Activated naive CD8-positive, alpha-beta T cell treated with anti-CD3 and anti-CD28 coated beads, Interleukin-2, amount 50 U/mL, for 24 hours (primary cell): ENCODE data around the gene MAP3K5.
A peak's percentile ranks its signal among the peaks of the same experiment; 100 is the strongest.

Experiments
- ATAC-seq: fragments of 150-1000 bp; cut with Tn5 transposase; one replicate; pipeline ENCODE4 v1.10.0; 2021
- DNase-seq: peaks from one replicate; pipeline ENCODE4 v3.0.0; 2021
- H3K27ac Mint-ChIP-seq: one replicate; pipeline ENCODE4 v1.8.0; 2021; ENCODE audit warnings: mild to moderate bottlenecking, mixed read lengths
- H3K27me3 Mint-ChIP-seq: one replicate; pipeline ENCODE4 v1.8.0; 2021; ENCODE audit warnings: mixed read lengths
- H3K36me3 Mint-ChIP-seq: one replicate; pipeline ENCODE4 v1.8.0; 2021; ENCODE audit warnings: low read depth, mixed read lengths
- H3K4me1 Mint-ChIP-seq: one replicate; pipeline ENCODE4 v1.8.0; 2021; ENCODE audit warnings: mixed read lengths
- H3K4me3 Mint-ChIP-seq: one replicate; pipeline ENCODE4 v1.8.0; 2021; ENCODE audit warnings: mild to moderate bottlenecking, moderate library complexity, mixed read lengths
- H3K9me3 Mint-ChIP-seq: one replicate; pipeline ENCODE4 v1.8.0; 2021; ENCODE audit warnings: mixed read lengths

The MAP3K5 gene

DNA sequence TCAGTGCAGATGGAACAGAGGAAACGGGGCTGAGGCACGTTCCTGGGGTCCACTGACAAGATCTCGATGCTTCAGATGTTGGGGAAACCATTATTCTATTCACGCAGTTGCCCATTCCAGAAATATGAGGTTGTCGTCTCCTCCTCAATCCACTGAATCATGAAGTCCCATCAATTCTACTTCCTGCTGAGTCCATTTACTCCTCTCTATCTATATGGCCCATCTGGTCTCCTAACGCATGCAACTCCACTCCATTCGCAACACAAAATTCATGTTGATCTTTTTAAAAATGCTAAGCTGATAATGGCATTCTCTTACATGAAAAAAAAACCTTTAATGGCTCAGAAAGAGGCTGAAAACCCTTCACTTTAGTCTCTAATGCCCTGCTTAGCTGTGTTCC, 37.5 kb downstream of the MAP3K5 start:
- Mint-ChIP-seq H3K4me1 (peaks cover 62% of the 10 kb centered on the region), H3K9me3 (no peaks in the 10 kb centered on the region), H3K36me3 (no peaks in the 10 kb centered on the region), H3K4me3 (no peak overlapping the region), H3K27ac (no peak overlapping the region), H3K27me3 (no peaks in the 10 kb centered on the region)
- DNase-seq, result no peak
- no peak for ATAC-seq

- ATAC-seq, result peak; percentile 85
Measured at GRCh38 chr6:136753624-136754023, 38.7 kb downstream of the MAP3K5 start.

DNA sequence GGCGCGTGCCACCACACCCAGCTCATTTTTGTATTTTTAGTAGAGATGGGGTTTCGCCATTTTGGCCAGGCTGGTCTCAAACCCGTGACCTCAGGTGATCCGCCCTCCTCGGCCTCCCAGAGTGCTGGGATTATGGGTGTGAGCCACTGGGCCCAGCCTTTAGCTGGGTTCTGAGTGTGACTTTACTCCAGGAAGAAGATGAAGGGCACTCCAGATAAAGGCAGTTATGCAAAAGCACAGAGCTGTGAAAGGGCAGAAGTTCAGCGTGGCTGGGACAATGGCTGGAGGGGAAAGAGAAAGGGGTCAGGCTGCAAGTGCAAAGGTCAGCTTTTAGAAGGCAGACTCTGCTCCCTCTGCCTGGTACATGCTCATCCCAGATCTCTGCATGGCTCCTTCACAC, 39.7 kb downstream of the MAP3K5 start:
- no peaks in the 10 kb centered on the region for H3K36me3 Mint-ChIP-seq
- H3K4me3 Mint-ChIP-seq, result peak overlapping the region; percentile 55
- no peak for DNase-seq
- no peaks in the 10 kb centered on the region for H3K27me3 Mint-ChIP-seq
- H3K27ac Mint-ChIP-seq, result peak overlapping the region; percentile 25
- H3K9me3 Mint-ChIP-seq, result no peaks in the 10 kb centered on the region
- peaks cover 67% of the 10 kb centered on the region for H3K4me1 Mint-ChIP-seq
- ATAC-seq, result no peak

More at GRCh38 chr6:136753624-136754023, 38.7 kb downstream of the MAP3K5 start:
- DNase-seq, result peak; percentile 34
- H3K9me3 Mint-ChIP-seq, result no peaks in the 10 kb centered on the region
- H3K4me1 Mint-ChIP-seq, result peaks cover 67% of the 10 kb centered on the region
- H3K27ac Mint-ChIP-seq, result peak overlapping the region; percentile 66
- H3K4me3 Mint-ChIP-seq, result peak overlapping the region; percentile 2
- H3K27me3 Mint-ChIP-seq, result no peaks in the 10 kb centered on the region
- H3K36me3 Mint-ChIP-seq, result no peaks in the 10 kb centered on the region

DNA sequence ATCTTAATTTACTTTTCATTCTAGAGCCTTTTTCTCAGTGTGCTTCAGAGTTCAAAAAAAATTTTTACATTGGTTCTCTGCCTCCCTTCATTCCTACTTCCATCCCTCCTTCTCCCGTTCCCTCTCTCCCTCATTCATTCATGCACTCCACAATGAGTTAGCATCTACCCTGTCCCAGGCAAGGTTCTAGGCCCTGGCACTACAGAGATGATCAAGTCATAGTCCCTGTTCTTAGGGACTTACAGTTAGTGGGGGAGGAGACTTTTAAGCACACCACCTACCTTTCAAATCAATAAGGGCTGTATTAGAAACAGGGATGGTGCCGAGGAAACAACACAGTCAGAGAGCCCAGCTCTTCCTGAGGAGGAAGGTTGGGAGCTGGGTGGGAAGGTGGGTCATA, 40.3 kb downstream of the MAP3K5 start:
- Mint-ChIP-seq H3K27ac (peak overlapping the region; percentile 73), H3K9me3 (no peaks in the 10 kb centered on the region), H3K36me3 (no peaks in the 10 kb centered on the region), H3K4me3 (peak overlapping the region; percentile 67), H3K4me1 (peaks cover 64% of the 10 kb centered on the region), H3K27me3 (no peaks in the 10 kb centered on the region)
- ATAC-seq (no peak), DNase-seq (no peak)

DNA sequence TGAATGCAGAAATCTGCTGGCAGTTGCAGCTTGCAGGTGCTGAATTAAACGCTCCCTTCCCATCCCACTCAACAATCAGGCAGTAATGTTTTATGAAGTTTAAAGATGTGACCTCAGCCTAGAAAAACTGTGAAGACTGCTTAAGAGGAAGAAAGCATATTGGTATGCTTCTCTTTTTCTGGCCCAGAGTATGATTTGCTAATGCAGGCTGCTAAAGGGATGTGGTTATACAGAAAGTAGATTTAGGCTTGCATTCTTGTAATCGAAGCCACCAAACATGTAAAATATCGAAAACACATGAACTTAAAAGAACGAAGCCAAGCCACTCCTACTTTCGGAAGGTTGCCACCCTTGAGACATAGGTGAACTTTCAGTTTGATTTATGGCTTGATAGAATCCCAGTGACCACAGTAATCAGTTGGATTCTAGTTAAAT, 40.7 kb downstream of the MAP3K5 start:
- H3K27me3 Mint-ChIP-seq, result no peaks in the 10 kb centered on the region
- peak overlapping the region; percentile 68 for H3K27ac Mint-ChIP-seq
- ATAC-seq (peak; percentile 66), DNase-seq (no peak)
- H3K4me1 Mint-ChIP-seq, result peaks cover 59% of the 10 kb centered on the region
- no peaks in the 10 kb centered on the region for H3K9me3 Mint-ChIP-seq
- peak overlapping the region; percentile 56 for H3K4me3 Mint-ChIP-seq
- H3K36me3 Mint-ChIP-seq, result no peaks in the 10 kb centered on the region

- no peak for DNase-seq
- Mint-ChIP-seq H3K36me3 (no peaks in the 10 kb centered on the region), H3K9me3 (no peaks in the 10 kb centered on the region), H3K27me3 (no peaks in the 10 kb centered on the region), H3K27ac (peak overlapping the region; percentile 68), H3K4me3 (peak overlapping the region; percentile 56), H3K4me1 (peaks cover 56% of the 10 kb centered on the region)
- no peak for ATAC-seq
Measured at GRCh38 chr6:136750696-136751521, 41.4 kb downstream of the MAP3K5 start.

GRCh38 chr6:136749359-136749997, 42.8 kb downstream of the MAP3K5 start:
- Mint-ChIP-seq H3K36me3 (no peaks in the 10 kb centered on the region), H3K4me1 (peaks cover 50% of the 10 kb centered on the region), H3K27ac (no peak overlapping the region), H3K4me3 (no peak overlapping the region), H3K9me3 (no peaks in the 10 kb centered on the region), H3K27me3 (no peaks in the 10 kb centered on the region)
- no peak for DNase-seq
- no peak for ATAC-seq

- Mint-ChIP-seq H3K36me3 (no peaks in the 10 kb centered on the region), H3K4me3 (no peak overlapping the region), H3K9me3 (no peaks in the 10 kb centered on the region), H3K27me3 (no peaks in the 10 kb centered on the region), H3K4me1 (peaks cover 34% of the 10 kb centered on the region), H3K27ac (no peak overlapping the region)
- no peak for DNase-seq
- ATAC-seq, result no peak
Measured at GRCh38 chr6:136747507-136747906, 44.8 kb downstream of the MAP3K5 start.

DNA sequence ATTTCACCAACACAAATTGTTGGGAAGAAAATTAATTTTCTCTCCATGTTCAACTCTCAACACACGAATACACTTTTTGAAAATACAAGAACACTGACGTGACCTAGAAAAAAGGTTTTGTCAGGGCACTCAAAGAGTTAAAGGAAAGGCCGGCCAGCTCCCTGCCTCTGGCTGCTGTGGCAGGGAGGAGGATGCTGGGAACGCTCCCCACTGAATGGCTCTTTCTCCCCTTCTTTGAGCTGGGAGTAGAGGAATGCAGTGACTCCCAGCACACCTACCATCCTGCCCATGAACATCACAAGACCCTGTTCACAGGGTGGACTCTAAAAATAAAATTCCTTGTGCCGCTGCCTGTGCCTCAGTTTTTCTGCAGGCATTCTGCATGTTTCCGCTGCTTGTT, 47.0 kb downstream of the MAP3K5 start:
- Mint-ChIP-seq H3K4me1 (peaks cover 12% of the 10 kb centered on the region), H3K27ac (no peak overlapping the region)
- ATAC-seq, result no peak

DNA sequence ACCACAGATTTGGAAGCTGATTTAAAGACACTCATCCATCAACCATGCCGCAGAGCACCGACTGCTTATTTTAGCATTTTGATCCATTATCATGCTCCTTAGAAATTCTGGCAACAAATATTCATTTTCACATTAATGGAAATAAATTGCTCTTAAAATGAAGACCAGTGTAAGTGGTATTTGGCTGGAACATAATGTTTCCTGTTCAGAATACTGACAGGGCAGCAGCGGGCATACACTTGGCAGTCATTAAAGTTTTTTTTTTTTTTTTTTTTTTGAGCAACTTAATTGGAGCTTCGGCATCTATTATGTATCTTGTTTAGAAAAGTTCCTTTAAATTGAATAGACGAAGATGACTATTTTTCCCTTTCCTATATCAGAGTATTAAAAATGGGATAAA, 47.4 kb downstream of the MAP3K5 start:
- H3K36me3 Mint-ChIP-seq, result no peaks in the 10 kb centered on the region
- no peak overlapping the region for H3K4me3 Mint-ChIP-seq
- ATAC-seq, result no peak
- H3K27ac Mint-ChIP-seq, result no peak overlapping the region
- no peaks in the 10 kb centered on the region for H3K9me3 Mint-ChIP-seq
- no peak for DNase-seq
- no peaks in the 10 kb centered on the region for H3K27me3 Mint-ChIP-seq
- H3K4me1 Mint-ChIP-seq, result peaks cover 12% of the 10 kb centered on the region

More for the DNA sequence above, 47.0 kb downstream of the MAP3K5 start:
- Mint-ChIP-seq H3K36me3 (no peaks in the 10 kb centered on the region), H3K27me3 (no peaks in the 10 kb centered on the region), H3K9me3 (no peaks in the 10 kb centered on the region), H3K4me3 (no peak overlapping the region)
- no peak for DNase-seq

- DNase-seq (no peak), ATAC-seq (no peak)
- no peaks in the 10 kb centered on the region for H3K9me3 Mint-ChIP-seq
- H3K27ac Mint-ChIP-seq, result no peak overlapping the region
- H3K4me1 Mint-ChIP-seq, result peaks cover 8% of the 10 kb centered on the region
- H3K36me3 Mint-ChIP-seq, result no peaks in the 10 kb centered on the region
- no peak overlapping the region for H3K4me3 Mint-ChIP-seq
- no peaks in the 10 kb centered on the region for H3K27me3 Mint-ChIP-seq
Measured at GRCh38 chr6:136742125-136742524, 50.2 kb downstream of the MAP3K5 start.

- DNase-seq (no peak), ATAC-seq (no peak)
- Mint-ChIP-seq H3K27me3 (no peaks in the 10 kb centered on the region), H3K27ac (no peak overlapping the region), H3K4me3 (no peak overlapping the region), H3K4me1 (peaks cover 8% of the 10 kb centered on the region), H3K9me3 (no peaks in the 10 kb centered on the region), H3K36me3 (no peaks in the 10 kb centered on the region)
Measured at GRCh38 chr6:136740050-136740974, 52.0 kb downstream of the MAP3K5 start.

DNA sequence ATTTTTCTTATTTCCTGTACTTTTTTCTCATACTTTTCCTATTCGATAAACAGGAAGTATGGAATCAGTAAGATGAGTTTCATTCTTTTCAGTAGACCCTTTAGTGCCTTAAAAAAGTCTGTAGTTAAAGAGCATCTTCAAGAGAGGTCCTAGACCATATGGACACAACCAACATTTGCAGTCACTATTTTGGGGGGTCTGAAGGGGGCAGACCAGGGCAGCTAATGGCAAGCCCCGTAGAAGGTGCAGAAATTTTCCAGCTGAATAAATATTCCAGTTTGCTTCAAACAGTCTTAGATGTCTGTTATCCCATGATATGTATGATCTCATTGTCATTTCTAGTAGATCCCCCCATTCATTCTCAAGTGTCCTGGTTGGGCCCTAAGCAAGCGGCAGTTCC, 52.8 kb downstream of the MAP3K5 start:
- Mint-ChIP-seq H3K9me3 (no peaks in the 10 kb centered on the region), H3K4me1 (peaks cover 8% of the 10 kb centered on the region), H3K27ac (no peak overlapping the region), H3K27me3 (no peaks in the 10 kb centered on the region), H3K4me3 (no peak overlapping the region), H3K36me3 (no peaks in the 10 kb centered on the region)
- ATAC-seq (no peak), DNase-seq (no peak)

- H3K27me3 Mint-ChIP-seq, result no peaks in the 10 kb centered on the region
- no peak overlapping the region for H3K4me3 Mint-ChIP-seq
- no peak overlapping the region for H3K27ac Mint-ChIP-seq
- DNase-seq (no peak), ATAC-seq (no peak)
- H3K36me3 Mint-ChIP-seq, result no peaks in the 10 kb centered on the region
- no peaks in the 10 kb centered on the region for H3K9me3 Mint-ChIP-seq
- peaks cover 8% of the 10 kb centered on the region for H3K4me1 Mint-ChIP-seq
Measured at GRCh38 chr6:136739071-136739470, 53.2 kb downstream of the MAP3K5 start.
